ENCODE measurements around the gene PTGER3. TPM values are rescaled to one million over a fixed set of nuclear protein-coding genes. Genes with fewer than 3 reads are reported as not detected.

The PTGER3 gene
- total and polyA plus RNA-seq, 4 donors, result 0.04 to 1.6 (median 0.26) TPM

- no peak for TF ChIP-seq YY1 (IDR thresholded peaks at IDR 0.05)
- TF ChIP-seq JUND (IDR thresholded peaks at IDR 0.05), result no peak
Measured at GRCh38 chr1:71041806-71042205, 5.8 kb downstream of the PTGER3 start (continued).

- no peaks in the 10 kb centered on the region for H3K9me3 ChIP-seq (ENCODE audit: control insufficient read depth in 4 of 4, low read length in 3 of 4)
- TF ChIP-seq TAF1 (conservative IDR thresholded peaks at IDR 0.05), result no peak
- no peak for TF ChIP-seq ZBTB33 (IDR thresholded peaks at IDR 0.05)
- TF ChIP-seq FOXA1 (IDR thresholded peaks at IDR 0.05), result no peak
- TF ChIP-seq JUND (IDR thresholded peaks at IDR 0.05), result no peak
- no peak for TF ChIP-seq GABPA (IDR thresholded peaks at IDR 0.05 in 1 of 2, conservative IDR thresholded peaks at IDR 0.05 in 1 of 2)
- TF ChIP-seq SP1 (IDR thresholded peaks at IDR 0.05), result no peak
- TF ChIP-seq REST (IDR thresholded peaks at IDR 0.05), result no peak
- TF ChIP-seq YY1 (IDR thresholded peaks at IDR 0.05), result no peak
- TF ChIP-seq NR2F2 (IDR thresholded peaks at IDR 0.05), result no peak
- TF ChIP-seq RXRA (IDR thresholded peaks at IDR 0.05), result no peak
- no peak for TF ChIP-seq FOXA2 (IDR thresholded peaks at IDR 0.05)
- TF ChIP-seq ATF3 (IDR thresholded peaks at IDR 0.05), result no peak
- no peak for TF ChIP-seq RAD21 (IDR thresholded peaks at IDR 0.05)
- TF ChIP-seq HNF4G (IDR thresholded peaks at IDR 0.05), result no peak
- TF ChIP-seq CTCF (IDR thresholded peaks at IDR 0.05; ENCODE audit: low read depth, low read length, missing input control), result no peak
- no peaks in the 10 kb centered on the region for H3K36me3 ChIP-seq (ENCODE audit: control insufficient read depth in 4 of 4, insufficient read depth in 3 of 4, low read depth in 1 of 4, low read length in 3 of 4)
- DNase-seq (ENCODE audit: low spot score), result no peak
- no peak overlapping the region for H3K4me3 ChIP-seq (ENCODE audit: low read depth in 1 of 3, low read length in 3 of 3)
- H3K4me1 ChIP-seq (ENCODE audit: control insufficient read depth in 4 of 4, insufficient read depth in 4 of 4, low read length in 3 of 4), result no peaks in the 10 kb centered on the region
- no peak overlapping the region for H3K27ac ChIP-seq (ENCODE audit: low read depth in 1 of 2, low read length in 2 of 2)
- H3K9ac ChIP-seq (ENCODE audit: low read depth in 1 of 2, low read length in 2 of 2), result no peak overlapping the region
- peaks cover 0 to 10% (median 0%) of the 10 kb centered on the region in 4 donors for H3K27me3 ChIP-seq (ENCODE audit: control insufficient read depth in 4 of 4, insufficient read depth in 4 of 4, low read length in 3 of 4)
Measured at GRCh38 chr1:71039661-71040262, 7.9 kb downstream of the PTGER3 start.

All from liver (tissue), 9 donors.